H9 (cell line): ENCODE measurements around the gene KIAA0930. TPM values are rescaled to one million over a fixed set of nuclear protein-coding genes. Genes with fewer than 3 reads are reported as not detected.

Experiments
- DNase-seq: peaks from one replicate; pipeline ENCODE4 v3.0.0-alpha.2; 2017
- H2AFZ ChIP-seq: one replicate; pipeline ENCODE4 v1.6.1; 2013; ENCODE audit warnings: mild to moderate bottlenecking, low read length, control low read depth, moderate library complexity
- H2AK5ac ChIP-seq: 2 replicates; pipeline ENCODE4 v1.6.1; 2013; ENCODE audit warnings: low read length, control low read depth, mixed read lengths; ENCODE audit not compliant: insufficient read length
- H2BK120ac ChIP-seq: one replicate; pipeline ENCODE4 v1.6.1; 2013; ENCODE audit warnings: low read depth, mild to moderate bottlenecking, low read length, control low read depth, inconsistent platforms; ENCODE audit not compliant: poor library complexity, severe bottlenecking
- H2BK12ac ChIP-seq: 2 replicates; pipeline ENCODE4 v1.6.1; 2013; ENCODE audit warnings: low read length, control low read depth, mixed read lengths, low read depth; ENCODE audit not compliant: insufficient read length
- H2BK15ac ChIP-seq: 2 replicates; pipeline ENCODE4 v1.6.1; 2013; ENCODE audit warnings: low read depth, low read length, control low read depth
- H2BK20ac ChIP-seq: one replicate; pipeline ENCODE4 v1.6.1; 2013; ENCODE audit warnings: low read depth, mild to moderate bottlenecking, low read length, control low read depth, inconsistent platforms; ENCODE audit not compliant: poor library complexity, severe bottlenecking
- H2BK5ac ChIP-seq: 2 replicates; pipeline ENCODE4 v1.6.1; 2013; ENCODE audit warnings: low read length, control low read depth, mixed read lengths; ENCODE audit not compliant: insufficient read length
- H3K14ac ChIP-seq: 2 replicates; pipeline ENCODE4 v1.6.1; 2013; ENCODE audit warnings: low read length, control low read depth; ENCODE audit not compliant: insufficient read depth
- H3K18ac ChIP-seq: 2 replicates; pipeline ENCODE4 v1.6.1; 2013; ENCODE audit warnings: low read depth, mild to moderate bottlenecking, mixed read lengths, low read length, control low read depth; ENCODE audit not compliant: insufficient read length
- H3K23ac ChIP-seq: 2 replicates; pipeline ENCODE4 v1.6.1; 2013; ENCODE audit warnings: low read length, control low read depth, mixed read lengths, low read depth; ENCODE audit not compliant: insufficient read length
- H3K23me2 ChIP-seq: 2 replicates; pipeline ENCODE4 v1.6.1; 2013; ENCODE audit warnings: low read depth, mild to moderate bottlenecking, mixed read lengths, low read length, control low read depth; ENCODE audit not compliant: insufficient read length, poor library complexity, severe bottlenecking
- H3K27ac ChIP-seq: 2 replicates; pipeline ENCODE4 v1.5.1; 2013; ENCODE audit warnings: low read length, control low read depth, mixed read lengths, low read depth; ENCODE audit not compliant: insufficient read length
- H3K27me3 ChIP-seq: 2 replicates; pipeline ENCODE4 v1.6.1; 2013; ENCODE audit warnings: low read length, control low read depth, inconsistent platforms; ENCODE audit not compliant: insufficient read depth
- H3K4ac ChIP-seq: 2 replicates; pipeline ENCODE4 v1.6.1; 2013; ENCODE audit warnings: low read depth, mild to moderate bottlenecking, control low read depth, inconsistent platforms, low read length, moderate library complexity
- H3K4me1 ChIP-seq: 2 replicates; pipeline ENCODE4 v1.6.1; 2013; ENCODE audit warnings: low read length, control low read depth, inconsistent platforms; ENCODE audit not compliant: insufficient read depth
- H3K4me2 ChIP-seq: 2 replicates; pipeline ENCODE4 v1.6.1; 2013; ENCODE audit warnings: low read length, control low read depth, mixed read lengths; ENCODE audit not compliant: insufficient read length, insufficient read depth
- H3K56ac ChIP-seq: 2 replicates; pipeline ENCODE4 v1.6.1; 2013; ENCODE audit warnings: low read depth, mild to moderate bottlenecking, mixed read lengths, low read length, control low read depth; ENCODE audit not compliant: insufficient read length
- H3K79me1 ChIP-seq: 2 replicates; pipeline ENCODE4 v1.6.1; 2013; ENCODE audit warnings: low read depth, mild to moderate bottlenecking, moderate library complexity, low read length, control low read depth, inconsistent platforms; ENCODE audit not compliant: insufficient read depth, poor library complexity, severe bottlenecking
- H3K79me2 ChIP-seq: 2 replicates; pipeline ENCODE4 v1.6.1; 2013; ENCODE audit warnings: low read length, control low read depth, inconsistent platforms; ENCODE audit not compliant: insufficient read depth
- H3K9ac ChIP-seq: 2 replicates; pipeline ENCODE4 v1.6.1; 2013; ENCODE audit warnings: low read length, control low read depth, mixed read lengths; ENCODE audit not compliant: insufficient read length; ENCODE audit errors: extremely low read depth
- H3K9me3 ChIP-seq: one replicate; pipeline ENCODE4 v1.6.1; 2013; ENCODE audit warnings: low read depth, low read length, inconsistent platforms; ENCODE audit not compliant: control insufficient read depth
- H3T11ph ChIP-seq: one replicate; pipeline ENCODE4 v1.6.1; 2013; ENCODE audit warnings: mild to moderate bottlenecking, low read length, control low read depth, inconsistent platforms
- H4K20me1 ChIP-seq: one replicate; pipeline ENCODE4 v1.6.1; 2013; ENCODE audit not compliant: control insufficient read depth, insufficient read length, insufficient read depth
- H4K5ac ChIP-seq: 2 replicates; pipeline ENCODE4 v1.6.1; 2013; ENCODE audit warnings: low read depth, mild to moderate bottlenecking, mixed read lengths, low read length, control low read depth; ENCODE audit not compliant: insufficient read length
- H4K8ac ChIP-seq: replicated peaks from 2 replicates; pipeline ENCODE4 v1.6.1; 2013; ENCODE audit warnings: low read length, control low read depth, mixed read lengths, low read depth; ENCODE audit not compliant: insufficient read length
- H4K91ac ChIP-seq: 2 replicates; pipeline ENCODE4 v1.6.1; 2013; ENCODE audit warnings: low read depth, mild to moderate bottlenecking, moderate library complexity, mixed read lengths, low read length, control low read depth; ENCODE audit not compliant: insufficient read length
- H3K27ac Mint-ChIP-seq, 3 experiments: 2 replicates in 2 of 3; 3 replicates in 1 of 3; pipeline ENCODE4 v1.8.0; 2020 to 2021; ENCODE audit warnings: mixed read lengths in 3 of 3, mild to moderate bottlenecking in 1 of 3, moderate library complexity in 1 of 3
- H3K27me3 Mint-ChIP-seq: 2 replicates; pipeline ENCODE4 v1.8.0; 2021; ENCODE audit warnings: low read depth, mild to moderate bottlenecking, moderate library complexity, mixed read lengths
- H3K36me3 Mint-ChIP-seq, 3 experiments: 2 replicates in 2 of 3; 3 replicates in 1 of 3; pipeline ENCODE4 v1.8.0; 2020 to 2021; ENCODE audit warnings: low read depth in 3 of 3, mixed read lengths in 3 of 3; ENCODE audit not compliant: insufficient read depth in 1 of 3
- H3K4me1 Mint-ChIP-seq, 2 experiments: 2 replicates each; pipeline ENCODE4 v1.8.0; 2020; ENCODE audit warnings: mixed read lengths in 2 of 2
- H3K4me3 Mint-ChIP-seq, 2 experiments: 2 replicates in 1 of 2; 3 replicates in 1 of 2; pipeline ENCODE4 v1.8.0; 2020 to 2021; ENCODE audit warnings: mild to moderate bottlenecking in 2 of 2, mixed read lengths in 2 of 2, moderate library complexity in 1 of 2
- H3K9me3 Mint-ChIP-seq, 2 experiments: 2 replicates in 1 of 2; 3 replicates in 1 of 2; pipeline ENCODE4 v1.8.0; 2020; ENCODE audit warnings: mild to moderate bottlenecking in 2 of 2, mixed read lengths in 2 of 2, moderate library complexity in 1 of 2
- CTCF ChIP-seq: fragments of 200-600 bp; sonication (generic); conservative IDR thresholded peaks from 3 replicates; pipeline ENCODE4 v1.8.0; 2021; ENCODE audit warnings: antibody characterized with exemption, mild to moderate bottlenecking
- WGBS: extraction: QIAGEN DNeasy Blood & Tissue Kit; methylation state at CpG from one replicate; pipeline ENCODE4 v1.1.7; 2013; ENCODE audit warnings: missing lambda C conversion rate, low lambda C conversion rate, mixed read lengths; ENCODE audit not compliant: insufficient read length; ENCODE audit errors: extremely low coverage; 5-methylcytosine and 5-hydroxymethylcytosine counted together
- total RNA-seq: library from RNA; stranded (reverse); gene quantifications from 2 replicates; pipeline ENCODE4 v1.2.1, GENCODE V29; 2021

KIAA0930 gene
- total RNA-seq, 1 experiment from 2014 or later: 46.2 TPM

GRCh38 chr22:45194686-45195085 lies 46.0 kb downstream of the KIAA0930 start:
- no CpG with 5 or more reads among the region's 17 CpGs for whole genome bisulfite sequencing
- no peak overlapping the region for H3K4me2 ChIP-seq
- no peak overlapping the region for H2AK5ac ChIP-seq
- H3K9me3 ChIP-seq: no peaks in the 10 kb centered on the region
- H4K8ac ChIP-seq: no peak overlapping the region
- no peak overlapping the region for H2BK12ac ChIP-seq
- H3K4me1 Mint-ChIP-seq: peaks cover 37 to 47% of the 10 kb centered on the region in 2 experiments
- TF ChIP-seq CTCF: no peak
- H2BK20ac ChIP-seq: no peak overlapping the region
- H2AFZ ChIP-seq: no peak overlapping the region
- no peaks in the 10 kb centered on the region for H3K9me3 Mint-ChIP-seq
- H3K27me3 Mint-ChIP-seq: no peaks in the 10 kb centered on the region
- DNase-seq: no peak
- H4K91ac ChIP-seq: no peak overlapping the region
- H3K9ac ChIP-seq: no peak overlapping the region
- no peak overlapping the region for H3T11ph ChIP-seq
- no peak overlapping the region for H3K4ac ChIP-seq
- H2BK5ac ChIP-seq: no peak overlapping the region
- no peak overlapping the region for H3K27ac ChIP-seq
- no peaks in the 10 kb centered on the region for H3K27me3 ChIP-seq
- no peak overlapping the region for H4K5ac ChIP-seq
- H3K14ac ChIP-seq: no peak overlapping the region
- H3K27ac Mint-ChIP-seq: no peak overlapping the region
- no peak overlapping the region for H2BK120ac ChIP-seq
- H3K23me2 ChIP-seq: no peaks in the 10 kb centered on the region
- no peaks in the 10 kb centered on the region for H3K79me2 ChIP-seq
- H2BK15ac ChIP-seq: no peak overlapping the region
- H3K4me3 Mint-ChIP-seq: no peak overlapping the region
- no peaks in the 10 kb centered on the region for H3K79me1 ChIP-seq
- H3K23ac ChIP-seq: no peak overlapping the region
- no peaks in the 10 kb centered on the region; the same call in 1 of the 2 replicates for H3K4me1 ChIP-seq
- H3K56ac ChIP-seq: no peak overlapping the region
- peaks cover 3 to 23% (median 21%) of the 10 kb centered on the region in 3 experiments; a peak in 6 of 7 replicates for H3K36me3 Mint-ChIP-seq
- no peak overlapping the region for H3K18ac ChIP-seq
- no peaks in the 10 kb centered on the region for H4K20me1 ChIP-seq
